Measurements from ENCODE around the gene PACRG. TPM values are rescaled to one million over a fixed set of nuclear protein-coding genes. Genes with fewer than 3 reads are reported as not detected.
A peak's percentile ranks its signal among the peaks of the same experiment; 100 is the strongest.

The PACRG gene
- total RNA-seq, 1 donor from 2014 or later = 7.3 TPM

DNA sequence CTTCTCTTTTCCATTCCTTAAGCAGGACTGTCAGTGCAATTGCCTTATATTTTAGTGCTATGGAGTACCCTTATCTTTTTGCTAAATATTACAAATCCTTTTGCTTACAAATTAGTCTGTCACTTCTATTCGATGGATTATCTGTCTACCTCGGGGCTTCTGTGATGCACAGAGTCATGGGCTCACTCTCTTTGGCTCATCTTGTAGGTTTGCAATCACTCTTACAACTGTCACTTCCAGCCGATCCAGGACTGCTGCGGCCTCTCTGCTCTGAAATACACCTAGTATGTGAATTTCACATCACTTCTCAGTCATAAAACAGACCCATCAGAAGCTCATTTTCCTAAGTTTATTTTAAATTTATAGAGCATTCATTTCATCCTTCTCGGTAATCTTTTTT is 393.5 kb downstream of the PACRG start:
- FAIRE-seq = no peak
- DNase-seq (ENCODE audit: low spot score in 2 of 2) = no peak

DNA sequence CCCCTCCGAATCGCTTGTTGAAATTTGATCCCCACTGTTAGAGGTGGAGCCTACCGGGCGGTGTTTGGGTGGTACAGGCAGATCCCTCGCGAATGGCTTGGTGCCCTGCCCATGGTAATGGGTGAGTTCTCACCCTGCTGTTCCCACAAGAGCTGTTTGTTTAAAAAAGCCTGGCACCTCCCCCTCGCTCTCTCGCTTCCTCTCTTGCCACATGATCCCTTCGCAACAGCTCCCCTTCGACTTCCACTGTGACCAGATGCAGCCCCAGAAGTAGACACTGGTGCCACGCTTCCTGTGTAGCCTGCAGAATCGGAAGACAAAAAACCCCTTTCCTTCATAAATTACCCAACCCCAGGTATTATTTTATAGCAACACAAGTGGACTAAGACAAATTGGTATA is 394.6 kb downstream of the PACRG start:
- DNase-seq (ENCODE audit: low spot score in 2 of 2) (no peak), FAIRE-seq (no peak)

- FAIRE-seq = no peak
- no peak for DNase-seq (ENCODE audit: low spot score in 2 of 2)
These were observed 395.3 kb downstream of the PACRG start for GRCh38 chr6:163123098-163123497.

DNA sequence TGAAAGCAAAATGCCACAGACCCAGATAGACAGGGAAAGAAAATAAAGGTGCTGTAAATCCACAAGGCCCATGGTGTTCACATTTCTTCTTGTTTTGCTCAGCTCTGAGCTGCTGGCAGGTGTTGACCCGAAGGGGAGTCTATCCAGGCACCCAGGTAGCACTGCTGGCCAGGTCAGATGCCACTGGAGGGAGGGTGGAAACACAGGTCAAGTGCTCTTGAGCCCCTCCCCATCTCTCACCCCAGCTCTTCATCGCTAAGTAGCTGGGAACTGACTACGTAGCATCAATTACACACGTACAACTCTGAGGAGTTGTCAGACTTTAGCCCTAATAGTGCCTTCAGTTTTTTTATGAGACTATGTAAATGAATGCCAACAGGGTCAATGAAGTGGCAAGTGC is 399.0 kb downstream of the PACRG start:
- DNase-seq (ENCODE audit: low spot score in 2 of 2) = no peak
- no peak for FAIRE-seq

DNA sequence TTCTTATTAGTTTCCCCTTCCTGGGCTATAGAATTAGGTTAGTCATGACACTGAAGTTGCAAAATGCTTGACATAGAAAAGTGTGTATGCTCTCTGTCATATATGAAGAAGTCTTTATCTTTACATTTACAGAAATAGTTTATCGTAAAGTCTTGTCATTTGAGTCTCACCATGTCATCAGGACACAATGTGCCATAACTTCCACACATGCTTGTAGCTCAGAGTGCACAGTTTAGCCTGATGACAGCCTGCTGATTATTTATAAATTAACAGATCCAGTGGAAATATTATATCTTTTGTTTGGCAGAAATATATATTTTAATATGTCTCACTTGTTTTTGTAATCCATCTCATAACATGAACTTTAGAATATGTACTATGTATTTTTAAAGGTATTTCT is 399.8 kb downstream of the PACRG start:
- DNase-seq (ENCODE audit: low spot score in 2 of 2) (no peak), FAIRE-seq (no peak)

- FAIRE-seq (no peak), DNase-seq (ENCODE audit: low spot score in 2 of 2) (no peak)
These were observed 400.6 kb downstream of the PACRG start for GRCh38 chr6:163128324-163128723.

GRCh38 chr6:163132050-163132750 is 404.4 kb downstream of the PACRG start:
- no peak for DNase-seq (ENCODE audit: low spot score in 2 of 2)
- no peak for FAIRE-seq

GRCh38 chr6:163133017-163133416 is 405.2 kb downstream of the PACRG start:
- FAIRE-seq = no peak
- no peak for DNase-seq (ENCODE audit: low spot score in 2 of 2)

DNA sequence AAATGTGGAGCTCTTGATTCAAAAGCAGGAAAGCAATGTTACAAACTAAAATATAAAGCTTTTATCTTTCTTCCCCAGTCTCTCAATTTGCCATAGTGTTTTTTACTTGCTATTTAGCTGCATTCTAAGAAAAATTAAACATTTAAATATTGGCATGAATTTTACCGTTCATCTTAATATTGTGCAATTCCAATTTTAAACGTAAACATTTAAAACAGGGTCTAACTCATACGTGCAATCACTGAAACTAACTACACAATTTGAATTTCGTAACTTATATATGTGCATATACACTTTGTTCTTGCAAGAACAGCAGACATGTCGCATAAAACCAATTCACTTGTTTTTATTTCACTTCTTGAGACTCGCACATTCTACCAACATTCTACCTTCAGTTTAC is 405.9 kb downstream of the PACRG start:
- no peak for FAIRE-seq
- no peak for DNase-seq (ENCODE audit: low spot score in 2 of 2)

- FAIRE-seq (no peak), DNase-seq (ENCODE audit: low spot score in 2 of 2) (no peak)
These were observed 409.1 kb downstream of the PACRG start for GRCh38 chr6:163136681-163137397.

GRCh38 chr6:163137398-163137881 is 409.7 kb downstream of the PACRG start:
- no peak for FAIRE-seq
- DNase-seq (ENCODE audit: low spot score in 2 of 2) = peak in 1 of 2 donors; percentile 23

DNA sequence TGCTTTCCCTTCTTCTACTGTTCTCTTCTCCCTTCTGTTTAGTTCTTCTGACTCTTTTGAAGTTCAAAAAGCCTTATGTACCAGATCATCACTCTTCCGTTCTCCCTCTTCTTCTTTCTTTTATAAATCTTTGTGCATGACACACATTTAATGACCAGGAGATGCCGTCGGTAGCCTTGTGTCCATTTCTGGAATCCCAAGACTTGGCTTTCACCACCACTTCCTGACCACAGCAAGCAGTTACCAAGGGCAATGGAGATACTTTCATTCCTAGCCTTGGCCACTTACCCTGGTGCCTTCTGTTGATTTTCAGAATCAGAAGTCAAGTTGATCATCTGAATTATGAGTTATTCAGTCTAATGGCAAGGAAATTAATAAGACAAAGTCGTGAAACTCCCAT is 418.3 kb downstream of the PACRG start:
- DNase-seq (ENCODE audit: low spot score in 2 of 2) (no peak), FAIRE-seq (no peak)

- DNase-seq (ENCODE audit: low spot score in 2 of 2) (peak; percentile 31 to 47), FAIRE-seq (no peak)
These were observed 420.2 kb downstream of the PACRG start for GRCh38 chr6:163147994-163148393.

DNA sequence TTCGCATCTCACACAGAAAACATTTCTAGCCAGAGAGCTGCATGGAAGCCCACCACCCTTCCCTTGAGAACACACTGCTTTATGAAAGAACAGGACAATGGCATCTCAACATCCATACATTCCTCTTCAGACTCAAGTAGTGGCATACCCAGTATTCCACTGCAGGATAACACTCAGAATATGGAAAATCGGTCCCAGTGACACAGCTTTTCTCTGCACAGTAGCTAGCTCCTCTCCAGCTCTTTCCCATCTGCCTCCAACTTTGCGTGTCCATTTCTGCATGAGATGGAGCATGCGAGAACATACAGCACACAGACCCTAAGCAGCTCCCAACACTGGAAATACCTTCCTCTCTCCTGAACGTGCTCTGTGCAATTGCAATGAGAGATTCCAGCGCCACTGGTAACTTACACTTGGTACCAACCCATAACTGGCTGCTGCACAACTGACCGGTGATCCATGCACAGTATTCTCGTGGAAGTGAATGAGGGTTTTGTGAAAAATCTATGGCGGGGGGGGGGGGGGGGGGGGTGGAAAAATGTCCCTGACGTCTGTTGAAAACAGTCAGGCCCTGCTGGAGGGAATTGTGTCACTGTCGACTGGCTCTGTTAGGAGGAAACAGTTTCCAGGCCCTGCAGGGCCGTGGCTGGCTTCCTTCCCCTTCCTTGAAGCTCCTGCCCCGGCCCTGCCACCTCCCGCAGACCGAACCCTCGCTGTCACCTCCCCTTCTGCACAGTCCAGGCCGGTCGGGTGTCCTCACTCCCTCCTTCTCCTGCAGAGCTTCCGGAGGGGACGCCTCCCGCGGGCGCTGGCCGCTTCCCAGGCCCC is 420.9 kb downstream of the PACRG start:
- DNase-seq (ENCODE audit: low spot score in 2 of 2) = peak; percentile 25 to 55
- FAIRE-seq = no peak

- FAIRE-seq = no peak
- DNase-seq (ENCODE audit: low spot score in 2 of 2) = no peak
These were observed 421.6 kb downstream of the PACRG start for GRCh38 chr6:163149279-163149848.

- no peak for FAIRE-seq
- DNase-seq (ENCODE audit: low spot score in 2 of 2) = no peak
These were observed 423.4 kb downstream of the PACRG start for GRCh38 chr6:163151212-163151611.

DNA sequence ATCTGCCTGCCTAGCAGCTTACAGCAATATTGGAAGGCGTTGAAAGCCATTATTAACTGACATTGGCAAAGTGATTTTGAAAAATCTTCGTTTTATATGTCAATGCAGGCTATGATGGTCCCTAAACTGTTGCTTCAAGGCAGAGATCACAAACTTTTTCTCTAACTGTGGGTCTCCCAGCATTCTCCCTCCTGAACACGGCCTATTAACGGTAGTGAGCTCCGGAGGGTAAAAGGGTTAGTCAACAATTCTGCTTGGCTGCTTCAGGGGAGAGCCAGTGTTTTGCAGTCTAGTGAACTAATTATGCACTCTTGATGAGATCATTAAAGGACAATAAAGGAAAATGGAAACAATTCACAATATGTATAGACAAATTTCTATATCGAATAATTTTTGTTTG is 424.9 kb downstream of the PACRG start:
- FAIRE-seq = no peak
- DNase-seq (ENCODE audit: low spot score in 2 of 2) = peak in 1 of 2 donors; percentile 19

DNA sequence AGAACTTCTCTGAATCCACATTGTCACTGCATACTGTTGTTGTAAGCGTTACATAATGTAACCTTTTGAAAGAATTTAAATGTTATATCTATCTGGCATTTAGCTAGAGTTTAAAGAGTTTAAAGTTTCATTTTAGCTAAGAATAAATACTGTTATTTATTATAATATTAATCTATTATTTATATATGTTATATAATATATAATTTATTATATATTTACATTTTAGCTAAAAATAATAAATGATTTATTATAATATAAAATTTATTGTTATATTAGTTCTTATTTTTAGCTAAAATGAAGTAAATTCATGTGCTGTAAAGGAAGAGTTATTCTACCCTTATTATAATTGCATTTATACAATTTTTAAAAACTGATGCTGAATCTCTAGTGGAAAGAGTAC is 431.3 kb downstream of the PACRG start:
- peak; percentile 89 for FAIRE-seq
- no peak for DNase-seq (ENCODE audit: low spot score in 2 of 2)

DNA sequence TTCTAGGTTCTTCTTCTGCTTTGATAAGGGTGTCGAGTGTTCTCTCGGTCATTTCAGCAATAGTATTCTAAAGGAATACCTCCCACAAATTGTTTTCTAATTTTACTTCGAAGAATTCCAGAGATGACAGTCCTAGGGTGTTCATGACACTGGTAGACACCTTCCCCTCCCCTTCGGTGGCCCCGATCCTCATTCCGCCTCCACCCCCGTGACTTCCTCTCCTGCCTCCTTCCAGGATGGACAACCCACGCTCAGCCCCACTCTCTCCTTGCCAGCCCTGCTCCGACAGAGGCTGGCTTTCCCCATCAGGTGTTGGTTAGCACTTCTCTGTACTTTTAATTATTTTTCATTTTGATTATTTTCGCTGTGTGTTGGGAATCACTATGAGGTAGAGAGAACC is 431.9 kb downstream of the PACRG start:
- no peak for FAIRE-seq

DNA sequence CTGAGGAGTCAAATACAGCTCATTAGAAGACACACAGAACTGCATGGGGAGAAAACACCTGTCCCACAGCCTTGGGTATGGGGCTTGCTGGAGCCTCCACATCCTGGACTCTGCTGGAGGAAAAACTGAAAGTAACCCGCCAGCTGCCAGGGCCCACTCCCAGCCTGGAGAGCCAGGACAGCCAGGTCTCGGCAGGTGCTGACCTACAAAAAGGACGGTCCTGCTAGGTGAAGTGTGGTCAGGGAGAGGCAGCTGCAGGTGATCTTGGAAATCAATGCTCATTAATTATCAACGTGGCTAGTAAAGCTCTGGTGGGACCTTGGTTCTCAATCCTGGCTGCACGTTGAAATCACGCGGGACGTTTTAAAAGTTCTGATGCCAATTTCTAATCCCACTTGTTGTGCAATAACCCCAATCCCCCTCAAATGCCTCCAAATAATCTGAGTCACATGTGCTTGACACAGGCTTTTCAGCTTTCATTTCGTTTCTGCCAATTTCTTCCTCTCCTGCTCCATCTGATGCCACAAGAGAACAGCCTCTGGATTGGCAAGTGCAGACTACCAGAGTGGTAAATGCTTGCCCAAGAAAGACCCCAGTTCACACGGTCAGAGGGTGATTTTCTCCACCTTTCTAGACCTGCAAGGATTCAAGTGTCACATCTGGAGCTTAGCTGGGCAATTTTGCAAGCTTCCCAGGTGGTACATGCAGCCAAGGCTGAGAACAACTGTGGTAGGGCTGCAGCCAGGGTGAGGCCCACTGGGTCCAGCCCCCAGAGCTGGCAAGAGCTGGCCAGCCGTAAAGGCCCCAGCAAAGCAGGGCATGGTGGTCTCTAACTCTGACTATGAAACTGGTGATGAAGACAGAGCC is 434.5 kb downstream of the PACRG start:
- no peak for FAIRE-seq
- DNase-seq (ENCODE audit: low spot score in 2 of 2) = no peak

More for the DNA sequence above, 431.9 kb downstream of the PACRG start:
- no peak for DNase-seq (ENCODE audit: low spot score in 2 of 2)

Measured in frontal cortex (tissue), 4 donors.